Liver (tissue), 9 donors: Measurements from ENCODE around the gene TMEM45B. TPM values are rescaled to one million over a fixed set of nuclear protein-coding genes. Genes with fewer than 3 reads are reported as not detected.

Experiments used
- DNase-seq: peaks from one replicate; pipeline ENCODE4 v3.0.0-alpha.2; 2017; ENCODE audit warnings: low spot score
- H3K27ac ChIP-seq, 2 donors: one replicate each; pipeline ENCODE4 v1.7.0; 2013; ENCODE audit warnings: inconsistent platforms in 2 of 2, low read length in 2 of 2, control low read depth in 1 of 2, low read depth in 1 of 2, mild to moderate bottlenecking in 1 of 2
- H3K27me3 ChIP-seq, 4 donors: one replicate each; pipeline versions ENCODE4 v1.6.1 to v1.7.0; 2013; ENCODE audit warnings: low read length in 3 of 4, inconsistent platforms in 1 of 4, mild to moderate bottlenecking in 1 of 4, moderate library complexity in 1 of 4; ENCODE audit not compliant: control insufficient read depth in 4 of 4, insufficient read depth in 4 of 4
- H3K36me3 ChIP-seq, 4 donors: one replicate each; pipeline versions ENCODE4 v1.6.1 to v1.7.0; 2013; ENCODE audit warnings: low read length in 3 of 4, mild to moderate bottlenecking in 3 of 4, low read depth in 1 of 4, moderate library complexity in 1 of 4; ENCODE audit not compliant: control insufficient read depth in 4 of 4, insufficient read depth in 3 of 4
- H3K4me1 ChIP-seq, 4 donors: one replicate each; pipeline versions ENCODE4 v1.6.1 to v1.7.0; 2013; ENCODE audit warnings: low read length in 3 of 4, mild to moderate bottlenecking in 3 of 4, moderate library complexity in 1 of 4; ENCODE audit not compliant: control insufficient read depth in 4 of 4, insufficient read depth in 4 of 4
- H3K4me3 ChIP-seq, 3 donors: one replicate each; pipeline versions ENCODE4 v1.6.1 to v1.7.0; 2013; ENCODE audit warnings: low read length in 3 of 3, control low read depth in 1 of 3, low read depth in 1 of 3, mild to moderate bottlenecking in 1 of 3
- H3K9ac ChIP-seq, 2 donors: one replicate each; pipeline ENCODE4 v1.7.0; 2013; ENCODE audit warnings: low read length in 2 of 2, mild to moderate bottlenecking in 2 of 2, moderate library complexity in 2 of 2, control low read depth in 1 of 2, low read depth in 1 of 2
- H3K9me3 ChIP-seq, 4 donors: one replicate each; pipeline versions ENCODE4 v1.6.1 to v1.7.0; 2013; ENCODE audit warnings: low read length in 3 of 4; ENCODE audit not compliant: control insufficient read depth in 4 of 4
- ATF3 ChIP-seq: IDR thresholded peaks from 2 replicates; pipeline ENCODE4 v1.6.1; 2016; ENCODE audit warnings: antibody characterized with exemption
- CTCF ChIP-seq: fragments of 150-350 bp; IDR thresholded peaks from 2 replicates; pipeline ENCODE4 v1.5.1; 2017; ENCODE audit warnings: improper control_type of control experiment, low read depth, low read length; ENCODE audit not compliant: missing input control
- EGR1 ChIP-seq, 2 donors: IDR thresholded peaks; 2 replicates each; pipeline ENCODE4 v1.6.1; 2016 to 2018; ENCODE audit warnings: antibody characterized with exemption in 2 of 2, low read depth in 2 of 2
- FOXA1 ChIP-seq: IDR thresholded peaks from 2 replicates; pipeline ENCODE4 v1.6.1; 2016; ENCODE audit warnings: antibody characterized with exemption
- FOXA2 ChIP-seq: IDR thresholded peaks from 2 replicates; pipeline ENCODE4 v1.6.1; 2016; ENCODE audit warnings: antibody characterized with exemption
- GABPA ChIP-seq, 2 donors: IDR thresholded peaks in 1 of 2; conservative IDR thresholded peaks in 1 of 2; 2 replicates each; pipeline ENCODE4 v1.6.1; 2016; ENCODE audit warnings: antibody characterized with exemption in 2 of 2, mild to moderate bottlenecking in 1 of 2, moderate library complexity in 1 of 2
- HNF4A ChIP-seq, 2 donors: conservative IDR thresholded peaks; 2 replicates each; pipeline ENCODE4 v1.6.1; 2016; ENCODE audit warnings: antibody characterized with exemption in 2 of 2, mild to moderate bottlenecking in 2 of 2
- HNF4G ChIP-seq: IDR thresholded peaks from 2 replicates; pipeline ENCODE4 v1.6.1; 2016; ENCODE audit warnings: antibody characterized with exemption
- JUND ChIP-seq, 2 donors: IDR thresholded peaks; 2 replicates each; pipeline ENCODE4 v1.6.1; 2016; ENCODE audit warnings: antibody characterized with exemption in 2 of 2
- MAX ChIP-seq: IDR thresholded peaks from 2 replicates; pipeline ENCODE4 v1.6.1; 2016; ENCODE audit warnings: antibody characterized with exemption
- NR2F2 ChIP-seq: IDR thresholded peaks from 2 replicates; pipeline ENCODE4 v1.6.1; 2016; ENCODE audit warnings: antibody characterized with exemption
- RAD21 ChIP-seq, 2 donors: IDR thresholded peaks; 2 replicates each; pipeline ENCODE4 v1.6.1; 2016; ENCODE audit warnings: antibody characterized with exemption in 2 of 2, mild to moderate bottlenecking in 2 of 2
- REST ChIP-seq: IDR thresholded peaks from 2 replicates; pipeline ENCODE4 v1.6.1; 2016; ENCODE audit warnings: antibody characterized with exemption, mild to moderate bottlenecking
- RXRA ChIP-seq, 2 donors: IDR thresholded peaks; 2 replicates each; pipeline ENCODE4 v1.6.1; 2017 to 2018; ENCODE audit warnings: antibody characterized with exemption in 2 of 2, mild to moderate bottlenecking in 1 of 2
- SP1 ChIP-seq: IDR thresholded peaks from 2 replicates; pipeline ENCODE4 v1.6.1; 2018; ENCODE audit warnings: antibody characterized with exemption, mild to moderate bottlenecking
- TAF1 ChIP-seq: conservative IDR thresholded peaks from 2 replicates; pipeline ENCODE4 v1.6.1; 2016; ENCODE audit warnings: antibody characterized with exemption, mild to moderate bottlenecking
- YY1 ChIP-seq: IDR thresholded peaks from 2 replicates; pipeline ENCODE4 v1.6.1; 2016; ENCODE audit warnings: antibody characterized with exemption, mild to moderate bottlenecking
- ZBTB33 ChIP-seq: IDR thresholded peaks from 2 replicates; pipeline ENCODE4 v1.6.1; 2016; ENCODE audit warnings: antibody characterized with exemption
- WGBS: extraction: QIAGEN DNeasy Blood & Tissue Kit; methylation state at CpG from one replicate; pipeline ENCODE4 v1.1.7; 2013; 5-methylcytosine and 5-hydroxymethylcytosine counted together
- polyA plus RNA-seq, 2 donors: library from polyadenylated mRNA; stranded (reverse) in 1 of 2; unstranded in 1 of 2; fragments of 200-250 nt in 1 of 2; fragments of >200 nt in 1 of 2; fragmentation: Nextera tagmentation in 1 of 2; extraction: Ambion mirVana in 1 of 2; gene quantifications; one replicate each; pipeline versions ENCODE4 v1.2.1 to v1.2.3, GENCODE V29; 2013 to 2015
- total RNA-seq, 2 donors: library from RNA; depleted of rRNA; stranded (reverse); fragments of >200 nt; gene quantifications; one replicate each; pipeline ENCODE4 v1.2.3, GENCODE V29; 2014
- donor health status: healthy.
- donor health status: healthy.
- donor health status: healthy.
- donor health status: healthy.
- donor health status: healthy.

TMEM45B gene
- total and polyA plus RNA-seq, 4 donors, result 5.5 to 23.7 (median 6.7) TPM

GRCh38 chr11:129854232-129854805 lies 38.7 kb downstream of the TMEM45B start:
- Histone ChIP-seq H3K36me3 (peaks cover 0 to 5% (median under 1%) of the 10 kb centered on the region in 4 donors), H3K9me3 (no peaks in the 10 kb centered on the region), H3K4me1 (peaks cover 0 to 13% (median 9%) of the 10 kb centered on the region in 4 donors), H3K4me3 (no peak overlapping the region), H3K9ac (no peak overlapping the region), H3K27ac (peak overlapping the region in 1 of 2 donors; percentile 36), H3K27me3 (no peaks in the 10 kb centered on the region)
- 86% methylated on average over 7 of the region's 7 CpGs for WGBS
- DNase-seq, result no peak
- TF ChIP-seq ATF3, result no peak

GRCh38 chr11:129855086-129855485 lies 39.4 kb downstream of the TMEM45B start:
- H3K27me3 ChIP-seq, result no peaks in the 10 kb centered on the region
- no peak overlapping the region for H3K9ac ChIP-seq
- 89% methylated on average over 11 of the region's 11 CpGs for WGBS
- H3K27ac ChIP-seq, result no peak overlapping the region
- no peak for DNase-seq
- no peak for TF ChIP-seq YY1
- no peak for TF ChIP-seq FOXA2
- TF ChIP-seq HNF4A (conservative IDR thresholded peaks at IDR 0.05), result no peak
- TF ChIP-seq CTCF, result no peak
- TF ChIP-seq TAF1, result no peak
- TF ChIP-seq RAD21 (IDR thresholded peaks at IDR 0.05), result no peak
- no peak for TF ChIP-seq SP1
- no peak for TF ChIP-seq NR2F2
- no peak for TF ChIP-seq EGR1 (IDR thresholded peaks at IDR 0.05; ENCODE audit: low read depth in 2 of 2)
- no peak for TF ChIP-seq MAX
- no peak for TF ChIP-seq JUND (IDR thresholded peaks at IDR 0.05)
- no peak for TF ChIP-seq GABPA (IDR thresholded peaks at IDR 0.05 in 1 of 2, conservative IDR thresholded peaks at IDR 0.05 in 1 of 2)
- no peak for TF ChIP-seq RXRA (IDR thresholded peaks at IDR 0.05)
- no peak for TF ChIP-seq ATF3
- TF ChIP-seq ZBTB33, result no peak
- no peak for TF ChIP-seq FOXA1
- TF ChIP-seq HNF4G, result no peak
- TF ChIP-seq REST, result no peak
- H3K4me3 ChIP-seq, result no peak overlapping the region
- H3K9me3 ChIP-seq, result no peaks in the 10 kb centered on the region
- peaks cover 0 to 9% (median 3%) of the 10 kb centered on the region in 4 donors for H3K36me3 ChIP-seq
- peaks cover 0 to 13% (median 9%) of the 10 kb centered on the region in 4 donors for H3K4me1 ChIP-seq
